DOHH2 (cell line): ENCODE results near the gene RANBP1.

Source experiments
- EZH2phosphoT487 ChIP-seq: fragments of 200-600 bp; sonication (generic); IDR thresholded peaks from 2 replicates; pipeline ENCODE4 v1.6.1; 2017; ENCODE audit warnings: borderline replicate concordance, mild to moderate bottlenecking, antibody characterized with exemption, low read length, moderate library complexity, mixed read lengths
- TF ChIP-seq, protein P1 (sequence below): fragments of 200-600 bp; sonication (generic); IDR thresholded peaks from one replicate; pipeline ENCODE4 v1.5.1; 2014; ENCODE audit warnings: antibody characterized with exemption, mild to moderate bottlenecking, low read depth, low read length; ENCODE audit not compliant: poor library complexity, severe bottlenecking

DNA sequence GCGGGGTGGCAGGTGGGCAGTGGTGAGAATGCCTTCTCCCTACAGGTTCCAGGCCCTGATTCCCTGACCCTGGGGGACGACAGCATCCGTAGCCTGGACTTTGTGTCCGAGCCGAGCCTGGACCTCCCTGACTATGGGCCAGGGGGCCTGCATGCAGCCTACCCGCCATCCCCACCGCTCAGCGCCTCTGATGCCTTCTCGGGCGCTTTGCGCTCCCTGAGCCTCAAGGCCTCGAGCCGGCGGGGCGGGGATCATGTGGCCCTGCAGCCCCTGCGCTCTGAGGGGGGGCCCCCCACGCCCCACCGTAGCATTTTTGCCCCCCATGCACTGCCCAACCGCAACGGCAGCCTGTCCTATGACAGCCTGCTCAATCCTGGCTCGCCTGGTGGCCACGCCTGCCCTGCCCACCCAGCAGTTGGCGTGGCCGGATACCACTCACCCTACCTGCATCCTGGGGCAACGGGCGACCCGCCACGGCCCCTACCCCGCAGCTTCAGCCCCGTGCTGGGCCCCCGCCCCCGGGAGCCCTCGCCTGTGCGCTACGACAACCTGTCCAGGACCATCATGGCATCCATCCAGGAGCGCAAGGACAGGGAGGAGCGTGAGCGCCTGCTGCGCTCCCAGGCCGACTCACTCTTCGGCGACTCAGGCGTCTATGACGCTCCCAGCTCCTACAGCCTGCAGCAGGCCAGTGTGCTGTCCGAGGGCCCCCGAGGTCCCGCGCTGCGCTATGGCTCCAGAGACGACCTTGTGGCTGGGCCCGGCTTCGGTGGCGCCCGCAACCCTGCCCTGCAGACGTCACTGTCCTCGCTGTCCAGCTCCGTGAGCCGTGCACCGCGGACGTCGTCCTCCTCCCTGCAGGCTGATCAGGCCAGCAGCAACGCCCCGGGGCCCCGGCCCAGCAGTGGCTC, 27.1 kb downstream of the RANBP1 start:
- TF ChIP-seq, protein P1, sequence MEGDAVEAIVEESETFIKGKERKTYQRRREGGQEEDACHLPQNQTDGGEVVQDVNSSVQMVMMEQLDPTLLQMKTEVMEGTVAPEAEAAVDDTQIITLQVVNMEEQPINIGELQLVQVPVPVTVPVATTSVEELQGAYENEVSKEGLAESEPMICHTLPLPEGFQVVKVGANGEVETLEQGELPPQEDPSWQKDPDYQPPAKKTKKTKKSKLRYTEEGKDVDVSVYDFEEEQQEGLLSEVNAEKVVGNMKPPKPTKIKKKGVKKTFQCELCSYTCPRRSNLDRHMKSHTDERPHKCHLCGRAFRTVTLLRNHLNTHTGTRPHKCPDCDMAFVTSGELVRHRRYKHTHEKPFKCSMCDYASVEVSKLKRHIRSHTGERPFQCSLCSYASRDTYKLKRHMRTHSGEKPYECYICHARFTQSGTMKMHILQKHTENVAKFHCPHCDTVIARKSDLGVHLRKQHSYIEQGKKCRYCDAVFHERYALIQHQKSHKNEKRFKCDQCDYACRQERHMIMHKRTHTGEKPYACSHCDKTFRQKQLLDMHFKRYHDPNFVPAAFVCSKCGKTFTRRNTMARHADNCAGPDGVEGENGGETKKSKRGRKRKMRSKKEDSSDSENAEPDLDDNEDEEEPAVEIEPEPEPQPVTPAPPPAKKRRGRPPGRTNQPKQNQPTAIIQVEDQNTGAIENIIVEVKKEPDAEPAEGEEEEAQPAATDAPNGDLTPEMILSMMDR = no peak
- no peak for TF ChIP-seq EZH2phosphoT487
